H1 (cell line): ENCODE data around the gene LIPJ. TPM values are rescaled to one million over a fixed set of nuclear protein-coding genes. Genes with fewer than 3 reads are reported as not detected.

Experiments used
- CTCF ChIA-PET: fragments of 300-600 bp; sonication (Branson Sonifier 250); formaldehyde crosslinking; loops from one replicate; lab custom pipeline; 2021; ENCODE audit not compliant: partially characterized antibody; lab: Charles Lee
- POLR2A ChIA-PET: fragments of 300-600 bp; sonication (Branson Sonifier 250); formaldehyde crosslinking; loops from one replicate; lab custom pipeline; 2021; ENCODE audit warnings: inconsistent platforms; ENCODE audit not compliant: partially characterized antibody; lab: Charles Lee
- DNase-seq, 2 experiments: peaks; one replicate each; pipeline versions ENCODE4 v3.0.0 to v3.0.0-alpha.2; 2010 to 2022; ENCODE audit warnings: low spot score in 2 of 2, low read depth in 1 of 2, mixed read lengths in 1 of 2
- FAIRE-seq: peaks from 2 replicates; lab custom pipeline; 2011; peaks lifted over from hg19 to GRCh38; lab: Jason Lieb, UNC
- H2AFZ ChIP-seq: 2 replicates; pipeline ENCODE4 v1.8.1; 2012; ENCODE audit warnings: low read length, inconsistent platforms
- H2AK5ac ChIP-seq: 2 replicates; pipeline ENCODE4 v1.6.1; 2013; ENCODE audit warnings: low read depth, low read length
- H2BK120ac ChIP-seq: replicated peaks from 2 replicates; pipeline ENCODE3; 2013; ENCODE audit warnings: low read depth, low read length, inconsistent platforms
- H2BK12ac ChIP-seq: 2 replicates; pipeline ENCODE4 v1.6.1; 2013; ENCODE audit warnings: low read depth, low read length
- H2BK15ac ChIP-seq: 2 replicates; pipeline ENCODE4 v1.6.1; 2013; ENCODE audit warnings: low read length
- H2BK20ac ChIP-seq: 2 replicates; pipeline ENCODE4 v1.6.1; 2013; ENCODE audit warnings: low read length
- H2BK5ac ChIP-seq: 2 replicates; pipeline ENCODE4 v1.6.1; 2013; ENCODE audit warnings: low read depth, low read length
- H3K14ac ChIP-seq: 2 replicates; pipeline ENCODE4 v1.6.1; 2013; ENCODE audit warnings: inconsistent platforms; ENCODE audit not compliant: insufficient read length
- H3K18ac ChIP-seq: 2 replicates; pipeline ENCODE4 v1.6.1; 2013; ENCODE audit warnings: low read length; ENCODE audit errors: extremely low read depth
- H3K23ac ChIP-seq: 2 replicates; pipeline ENCODE4 v1.6.1; 2013; ENCODE audit warnings: inconsistent platforms; ENCODE audit not compliant: insufficient read length
- H3K23me2 ChIP-seq: 2 replicates; pipeline ENCODE4 v1.6.1; 2013; ENCODE audit warnings: low read depth, low read length
- H3K27ac ChIP-seq: 2 replicates; pipeline ENCODE4 v1.6.1; 2011; ENCODE audit warnings: low read depth, low read length, inconsistent platforms
- H3K27me3 ChIP-seq, 4 experiments: replicated peaks in 1 of 4; 1 replicate in 1 of 4; 2 replicates in 3 of 4; pipeline versions ENCODE4 v1.6.1 to v1.8.1; 2011 to 2013; ENCODE audit warnings: low read length in 3 of 4, mild to moderate bottlenecking in 3 of 4, inconsistent platforms in 2 of 4, mixed read lengths in 2 of 4, moderate library complexity in 1 of 4; ENCODE audit not compliant: control insufficient read depth in 3 of 4, insufficient read depth in 3 of 4; ENCODE audit errors: extremely low read depth in 1 of 4
- H3K36me3 ChIP-seq, 4 experiments: 2 replicates each; pipeline versions ENCODE4 v1.6.1 to v1.8.1; 2011 to 2013; ENCODE audit warnings: mild to moderate bottlenecking in 4 of 4, low read length in 3 of 4, moderate library complexity in 2 of 4, control low read depth in 1 of 4, inconsistent platforms in 1 of 4; ENCODE audit not compliant: insufficient read depth in 4 of 4, control insufficient read depth in 2 of 4
- H3K4ac ChIP-seq: replicated peaks from 2 replicates; pipeline ENCODE3; 2013; ENCODE audit warnings: low read length, low read depth, mixed read lengths, inconsistent platforms; ENCODE audit not compliant: insufficient read length
- H3K4me1 ChIP-seq, 4 experiments: replicated peaks in 1 of 4; 1 replicate in 1 of 4; 2 replicates in 3 of 4; pipeline versions ENCODE4 v1.6.1 to v1.8.1; 2011 to 2013; ENCODE audit warnings: low read length in 3 of 4, inconsistent platforms in 2 of 4, mixed read lengths in 1 of 4; ENCODE audit not compliant: insufficient read depth in 4 of 4, control insufficient read depth in 3 of 4
- H3K4me2 ChIP-seq, 2 experiments: 2 replicates each; pipeline versions ENCODE4 v1.6.1 to v1.8.1; 2011 to 2013; ENCODE audit warnings: low read depth in 2 of 2, low read length in 2 of 2, control low read depth in 1 of 2, inconsistent platforms in 1 of 2, mild to moderate bottlenecking in 1 of 2; ENCODE audit not compliant: insufficient read depth in 1 of 2
- H3K4me3 ChIP-seq, 4 experiments: fragments of 200-600, 300-600 bp in 1 of 4; sonication (generic), shearing (Covaris generic), sonication (Bioruptor Twin) in 1 of 4; 2 replicates each; pipeline versions ENCODE4 v1.5.1 to v1.8.1; 2011 to 2016; ENCODE audit warnings: low read length in 4 of 4, low read depth in 3 of 4, control low read depth in 2 of 4, inconsistent platforms in 2 of 4, mild to moderate bottlenecking in 2 of 4, mixed read lengths in 1 of 4, moderate library complexity in 1 of 4; ENCODE audit not compliant: insufficient read depth in 2 of 4; ENCODE audit errors: extremely low read depth in 1 of 4
- H3K56ac ChIP-seq: replicated peaks from 2 replicates; pipeline ENCODE3; 2013; ENCODE audit warnings: low read depth, mild to moderate bottlenecking, mixed read lengths, low read length, inconsistent platforms; ENCODE audit not compliant: insufficient read length
- H3K79me1 ChIP-seq: 2 replicates; pipeline ENCODE4 v1.6.1; 2013; ENCODE audit warnings: low read depth, low read length, control low read depth
- H3K79me2 ChIP-seq, 2 experiments: 2 replicates each; pipeline versions ENCODE4 v1.6.1 to v1.8.1; 2012 to 2013; ENCODE audit warnings: low read length in 2 of 2, mild to moderate bottlenecking in 2 of 2, inconsistent platforms in 1 of 2; ENCODE audit not compliant: insufficient read depth in 2 of 2, control insufficient read depth in 1 of 2
- H3K9ac ChIP-seq, 4 experiments: replicated peaks in 1 of 4; 1 replicate in 1 of 4; 2 replicates in 3 of 4; pipeline versions ENCODE4 v1.6.1 to v1.8.1; 2011 to 2013; ENCODE audit warnings: low read depth in 3 of 4, low read length in 3 of 4, control low read depth in 2 of 4, mild to moderate bottlenecking in 2 of 4, moderate library complexity in 2 of 4, inconsistent platforms in 1 of 4; ENCODE audit errors: extremely low read depth in 1 of 4
- H3K9me3 ChIP-seq, 2 experiments: 2 replicates each; pipeline versions ENCODE4 v1.6.1 to v1.8.1; 2012 to 2013; ENCODE audit warnings: mild to moderate bottlenecking in 2 of 2, moderate library complexity in 2 of 2, control low read depth in 1 of 2, inconsistent platforms in 1 of 2, low read depth in 1 of 2, low read length in 1 of 2, mixed read lengths in 1 of 2; ENCODE audit not compliant: insufficient read depth in 2 of 2
- H4K20me1 ChIP-seq, 2 experiments: replicated peaks in 1 of 2; 2 replicates each; pipeline versions ENCODE3 to v1.8.1; 2011 to 2013; ENCODE audit warnings: inconsistent platforms in 2 of 2, low read length in 2 of 2, mild to moderate bottlenecking in 1 of 2; ENCODE audit not compliant: insufficient read depth in 2 of 2, control insufficient read depth in 1 of 2
- H4K5ac ChIP-seq: 2 replicates; pipeline ENCODE4 v1.6.1; 2013; ENCODE audit warnings: low read length, low read depth, mixed read lengths, inconsistent platforms; ENCODE audit not compliant: insufficient read length
- H4K8ac ChIP-seq: 2 replicates; pipeline ENCODE4 v1.8.0; 2013; ENCODE audit warnings: mild to moderate bottlenecking, moderate library complexity, low read length, inconsistent platforms; ENCODE audit not compliant: insufficient read depth; ENCODE audit errors: extremely low read depth
- H4K91ac ChIP-seq: replicated peaks from 2 replicates; pipeline ENCODE3; 2013; ENCODE audit warnings: low read length, mixed read lengths, inconsistent platforms; ENCODE audit not compliant: insufficient read length
- EP300 ChIP-seq, 2 experiments: IDR thresholded peaks; 1 replicate in 1 of 2; 2 replicates in 1 of 2; pipeline ENCODE4 v1.6.1; 2011 to 2012; ENCODE audit warnings: low read depth in 2 of 2, low read length in 2 of 2, mild to moderate bottlenecking in 2 of 2, borderline replicate concordance in 1 of 2, inconsistent platforms in 1 of 2, moderate library complexity in 1 of 2
- FOSL1 ChIP-seq: IDR thresholded peaks from 2 replicates; pipeline ENCODE4 v1.6.1; 2011; ENCODE audit warnings: mild to moderate bottlenecking, low read depth, low read length, moderate library complexity; ENCODE audit not compliant: insufficient read depth
- GTF2F1 ChIP-seq: IDR thresholded peaks from 2 replicates; pipeline ENCODE4 v1.6.1; 2012; ENCODE audit warnings: low read depth, low read length, improper control_type of control experiment, borderline replicate concordance
- RFX5 ChIP-seq: IDR thresholded peaks from 2 replicates; pipeline ENCODE4 v1.6.1; 2011; ENCODE audit warnings: low read depth, low read length, improper control_type of control experiment, borderline replicate concordance
- RXRA ChIP-seq: IDR thresholded peaks from 2 replicates; pipeline ENCODE4 v1.6.1; 2011; ENCODE audit warnings: low read depth, mild to moderate bottlenecking, low read length, moderate library complexity; ENCODE audit not compliant: insufficient read depth
- SP4 ChIP-seq: IDR thresholded peaks from 2 replicates; pipeline ENCODE4 v1.6.1; 2012; ENCODE audit warnings: low read length, inconsistent platforms
- TAF1 ChIP-seq: IDR thresholded peaks from 2 replicates; pipeline ENCODE4 v1.6.1; 2011; ENCODE audit warnings: mild to moderate bottlenecking, low read depth, low read length
- WGBS, 2 experiments: shearing (Covaris generic) in 1 of 2; methylation state at CpG; one replicate each; pipeline versions ENCODE4 v1.1.6 to v1.1.7; 2013 to 2015; ENCODE audit warnings: low lambda C conversion rate in 2 of 2, mixed read lengths in 2 of 2, inconsistent platforms in 1 of 2, low coverage in 1 of 2, missing lambda C conversion rate in 1 of 2; ENCODE audit not compliant: insufficient replicate concordance in 2 of 2, insufficient coverage in 1 of 2, insufficient read length in 1 of 2; ENCODE audit errors: extremely low coverage in 1 of 2, missing lambda C conversion rate in 1 of 2; 5-methylcytosine and 5-hydroxymethylcytosine counted together
- polyA plus RNA-seq, 7 experiments: library from polyadenylated mRNA; depleted of rRNA in 3 of 7; stranded (reverse) in 5 of 7; unstranded in 2 of 7; fragments of >200 nt in 5 of 7; fragments of 200-250 nt in 2 of 7; gene quantifications; 1 replicate in 5 of 7; 2 replicates in 1 of 7; 4 replicates in 1 of 7; pipeline versions ENCODE4 v1.2.1 to v1.2.3, GENCODE V29; 2011 to 2013; ENCODE audit warnings: missing spikeins in 2 of 7, mixed read lengths in 2 of 7
- total RNA-seq: library from RNA; stranded (reverse); fragmentation: NEBNext Ultra II Directional; extraction: Animal tissue kit (Norgen Biotek cat#: 25700); gene quantifications from 2 replicates; pipeline ENCODE4 v1.2.1, GENCODE V29; 2021
- TF ChIP-seq, protein P1 (sequence below): IDR thresholded peaks from 2 replicates; pipeline ENCODE4 v1.6.1; 2011; ENCODE audit warnings: low read depth, mild to moderate bottlenecking, low read length; ENCODE audit not compliant: insufficient read depth
- TF ChIP-seq, protein P2 (sequence below), 3 experiments: IDR thresholded peaks; 1 replicate in 2 of 3; 2 replicates in 1 of 3; pipeline versions ENCODE4 v1.5.1 to v1.6.1; 2011; ENCODE audit warnings: low read length in 3 of 3, mild to moderate bottlenecking in 3 of 3, inconsistent platforms in 2 of 3, low read depth in 1 of 3, moderate library complexity in 1 of 3; ENCODE audit not compliant: insufficient read depth in 1 of 3; ENCODE audit errors: control extremely low read depth in 1 of 3
- TF ChIP-seq, protein P3 (sequence below): IDR thresholded peaks from 2 replicates; pipeline ENCODE4 v1.6.1; 2012; ENCODE audit warnings: inconsistent platforms

Gene LIPJ
- total and polyA plus RNA-seq, 2 of the 8 experiments (the other 6 are each of a cell fraction or from before 2014, with no cell fraction given): not detected

DNA sequence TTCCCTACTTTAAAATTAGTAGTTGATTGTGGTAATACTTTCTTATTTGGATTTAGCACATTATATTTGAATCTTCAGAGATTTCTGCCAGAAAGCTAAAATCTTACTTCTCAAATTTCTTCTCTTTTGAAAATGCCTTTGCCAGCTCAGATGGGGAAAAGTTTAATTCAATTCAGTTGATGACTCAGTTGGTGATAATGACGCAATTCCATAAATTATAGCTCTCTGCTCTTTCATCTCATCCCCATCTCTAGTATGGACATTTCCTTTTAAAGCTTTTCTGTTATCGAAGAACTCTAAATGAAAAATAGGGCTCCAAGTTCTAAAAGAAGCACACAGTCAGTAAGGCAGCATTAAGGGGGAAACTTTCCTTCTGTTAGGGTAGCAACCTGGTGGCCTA is 28.9 kb upstream of the LIPJ start:
- Histone ChIP-seq H2AK5ac (no peak overlapping the region), H2BK120ac (no peak overlapping the region), H2BK5ac (no peak overlapping the region), H4K8ac (no peak overlapping the region), H3K4me3 (no peak overlapping the region), H3K27me3 (no peaks in the 10 kb centered on the region), H4K5ac (no peak overlapping the region), H3K27ac (no peak overlapping the region), H3K18ac (no peak overlapping the region), H3K79me1 (no peaks in the 10 kb centered on the region), H3K23ac (no peak overlapping the region), H3K4me2 (no peak overlapping the region), H2BK20ac (no peak overlapping the region), H3K36me3 (no peaks in the 10 kb centered on the region), H3K23me2 (no peaks in the 10 kb centered on the region), H4K20me1 (no peaks in the 10 kb centered on the region), H3K56ac (no peak overlapping the region), H2BK12ac (no peak overlapping the region), H3K14ac (no peak overlapping the region), H3K79me2 (no peaks in the 10 kb centered on the region), H2AFZ (no peak overlapping the region), H3K4me1 (no peaks in the 10 kb centered on the region; a peak in 1 of 7 replicates), H4K91ac (no peak overlapping the region), H3K4ac (no peak overlapping the region), H3K9me3 (no peaks in the 10 kb centered on the region), H2BK15ac (no peak overlapping the region), H3K9ac (no peak overlapping the region)
- 89% methylated on average over 2 of the region's 2 CpGs; no CpG with 5 or more reads in 1 of the 2 experiments for WGBS, 2 experiments
- FAIRE-seq (no peak), DNase-seq (no peak)
- POLR2A ChIA-PET: no interaction called here
- CTCF ChIA-PET: no interaction called here
- TF ChIP-seq RXRA: no peak
- TF ChIP-seq, protein P1, sequence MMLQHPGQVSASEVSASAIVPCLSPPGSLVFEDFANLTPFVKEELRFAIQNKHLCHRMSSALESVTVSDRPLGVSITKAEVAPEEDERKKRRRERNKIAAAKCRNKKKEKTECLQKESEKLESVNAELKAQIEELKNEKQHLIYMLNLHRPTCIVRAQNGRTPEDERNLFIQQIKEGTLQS: no peak
- TF ChIP-seq, protein P2, sequence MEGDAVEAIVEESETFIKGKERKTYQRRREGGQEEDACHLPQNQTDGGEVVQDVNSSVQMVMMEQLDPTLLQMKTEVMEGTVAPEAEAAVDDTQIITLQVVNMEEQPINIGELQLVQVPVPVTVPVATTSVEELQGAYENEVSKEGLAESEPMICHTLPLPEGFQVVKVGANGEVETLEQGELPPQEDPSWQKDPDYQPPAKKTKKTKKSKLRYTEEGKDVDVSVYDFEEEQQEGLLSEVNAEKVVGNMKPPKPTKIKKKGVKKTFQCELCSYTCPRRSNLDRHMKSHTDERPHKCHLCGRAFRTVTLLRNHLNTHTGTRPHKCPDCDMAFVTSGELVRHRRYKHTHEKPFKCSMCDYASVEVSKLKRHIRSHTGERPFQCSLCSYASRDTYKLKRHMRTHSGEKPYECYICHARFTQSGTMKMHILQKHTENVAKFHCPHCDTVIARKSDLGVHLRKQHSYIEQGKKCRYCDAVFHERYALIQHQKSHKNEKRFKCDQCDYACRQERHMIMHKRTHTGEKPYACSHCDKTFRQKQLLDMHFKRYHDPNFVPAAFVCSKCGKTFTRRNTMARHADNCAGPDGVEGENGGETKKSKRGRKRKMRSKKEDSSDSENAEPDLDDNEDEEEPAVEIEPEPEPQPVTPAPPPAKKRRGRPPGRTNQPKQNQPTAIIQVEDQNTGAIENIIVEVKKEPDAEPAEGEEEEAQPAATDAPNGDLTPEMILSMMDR (IDR thresholded peaks at IDR 0.05; ENCODE audit: control extremely low read depth in 1 of 3, insufficient read depth in 1 of 3, low read depth in 1 of 3, low read length in 3 of 3): no peak
- TF ChIP-seq FOSL1: no peak
- TF ChIP-seq RFX5: no peak
- TF ChIP-seq, protein P3, sequence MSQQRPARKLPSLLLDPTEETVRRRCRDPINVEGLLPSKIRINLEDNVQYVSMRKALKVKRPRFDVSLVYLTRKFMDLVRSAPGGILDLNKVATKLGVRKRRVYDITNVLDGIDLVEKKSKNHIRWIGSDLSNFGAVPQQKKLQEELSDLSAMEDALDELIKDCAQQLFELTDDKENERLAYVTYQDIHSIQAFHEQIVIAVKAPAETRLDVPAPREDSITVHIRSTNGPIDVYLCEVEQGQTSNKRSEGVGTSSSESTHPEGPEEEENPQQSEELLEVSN: no peak
- no peak for TF ChIP-seq EP300 (IDR thresholded peaks at IDR 0.05; ENCODE audit: borderline replicate concordance in 1 of 2, low read depth in 2 of 2, low read length in 2 of 2)
- TF ChIP-seq TAF1: no peak
- TF ChIP-seq GTF2F1: no peak
- no peak for TF ChIP-seq SP4
